MCF 10A (cell line): ENCODE data around the gene MITF. TPM values are rescaled to one million over a fixed set of nuclear protein-coding genes. Genes with fewer than 3 reads are reported as not detected.

Experiments used
- BruUV-seq: library from RNA; stranded (reverse); fragments of 400-500 nt; replicated peaks from 2 replicates; lab custom pipeline; 2021; lab: Mats Ljungman, UMichigan
- CTCF ChIA-PET: fragments of 300-600 bp; sonication (Branson Sonifier 250); formaldehyde crosslinking; extraction: SDS; loops from one replicate; lab custom pipeline; 2021; ENCODE audit warnings: antibody characterized with exemption, inconsistent platforms; lab: Yijun Ruan, JAX
- POLR2A ChIA-PET: fragments of 300-600, 350-650 bp; sonication (Branson Sonifier 250); formaldehyde crosslinking; extraction: SDS; loops from one replicate; lab custom pipeline; 2020; ENCODE audit warnings: antibody characterized with exemption, inconsistent platforms; lab: Yijun Ruan, JAX
- DNase-seq: peaks from one replicate; pipeline ENCODE4 v3.0.0-alpha.2; 2018; ENCODE audit not compliant: unreplicated experiment
- H3K27ac Mint-ChIP-seq: one replicate; pipeline ENCODE4 v1.8.0; 2022; ENCODE audit warnings: mild to moderate bottlenecking, low read depth, mixed read lengths; ENCODE audit not compliant: unreplicated experiment
- H3K27me3 Mint-ChIP-seq: one replicate; pipeline ENCODE4 v1.8.0; 2022; ENCODE audit warnings: mixed read lengths; ENCODE audit not compliant: insufficient read depth, unreplicated experiment
- H3K36me3 Mint-ChIP-seq: one replicate; pipeline ENCODE4 v1.8.0; 2022; ENCODE audit warnings: mild to moderate bottlenecking, moderate library complexity, mixed read lengths; ENCODE audit not compliant: insufficient read depth, unreplicated experiment
- H3K4me1 Mint-ChIP-seq: one replicate; pipeline ENCODE4 v1.8.0; 2022; ENCODE audit warnings: mixed read lengths; ENCODE audit not compliant: insufficient read depth, unreplicated experiment
- H3K4me3 Mint-ChIP-seq: one replicate; pipeline ENCODE4 v1.8.0; 2022; ENCODE audit warnings: mild to moderate bottlenecking, moderate library complexity, mixed read lengths; ENCODE audit not compliant: unreplicated experiment
- H3K9me3 Mint-ChIP-seq: one replicate; pipeline ENCODE4 v1.8.0; 2022; ENCODE audit warnings: mixed read lengths; ENCODE audit not compliant: unreplicated experiment
- intact Hi-C: fragments of 100-400 bp; cut with micrococcal nuclease; formaldehyde crosslinking; loops from 2 replicates; pipeline ENCODE4 v1.14.1; 2022
- total RNA-seq: library from RNA; stranded (reverse); gene quantifications from 2 replicates; pipeline ENCODE4 v1.2.3, GENCODE V29; 2022
- TF ChIP-seq, protein P1 (sequence below): fragments of 200-600 bp; IDR thresholded peaks from one replicate; pipeline ENCODE4 v1.8.0; 2022; ENCODE audit warnings: antibody characterized with exemption, mild to moderate bottlenecking; ENCODE audit not compliant: unreplicated experiment

Gene MITF
- total RNA-seq, 1 experiment from 2014 or later = 16.1 TPM

DNA sequence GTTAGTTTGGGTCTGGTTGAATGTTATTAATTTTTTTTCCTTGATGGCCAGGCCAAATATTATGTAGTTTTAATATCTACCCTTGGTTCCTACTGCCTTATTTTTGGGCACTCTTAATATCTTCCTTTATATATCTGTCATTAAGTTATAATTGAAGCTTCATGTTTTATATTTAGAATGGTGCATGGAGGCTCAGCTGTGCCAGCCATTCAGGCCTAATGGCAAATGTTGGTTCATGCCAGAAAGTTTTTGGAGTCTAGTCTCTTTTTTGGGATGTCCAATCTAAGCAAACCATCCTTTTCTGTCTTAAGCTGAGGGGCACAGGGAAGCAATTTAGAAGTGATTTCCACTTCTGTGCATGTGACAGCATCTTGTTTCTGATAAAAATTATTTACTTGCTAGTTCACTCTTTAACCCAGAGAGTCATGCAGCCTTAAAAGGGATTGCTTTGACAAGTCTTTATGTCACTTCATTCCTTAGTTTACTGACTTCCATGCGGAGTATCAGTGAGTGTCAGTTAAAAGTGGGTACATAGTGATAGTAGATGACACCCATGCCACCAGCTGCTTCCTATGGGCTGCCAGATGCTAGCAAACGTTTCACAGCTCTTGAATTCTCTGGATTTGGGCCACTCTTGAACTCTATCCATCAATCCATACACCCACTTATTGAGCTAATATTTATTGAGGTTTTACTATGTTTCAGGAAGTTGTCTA, 33.0 kb downstream of the MITF start:
- Mint-ChIP-seq H3K27me3 (no peaks in the 10 kb centered on the region), H3K4me3 (no peak overlapping the region), H3K9me3 (peaks cover under 1% of the 10 kb centered on the region), H3K4me1 (peaks cover 55% of the 10 kb centered on the region), H3K27ac (no peak overlapping the region), H3K36me3 (no peaks in the 10 kb centered on the region)
- intact Hi-C loops = no loop called here
- BruUV-seq = no TSS peak
- no peak for DNase-seq
- CTCF ChIA-PET = interaction anchor here (0.5 to 2.6 kb wide), 3 partner anchors 19 to 651 kb away, joined by 3 to 12 read pairs (median 5); no protein-coding TSS in a partner anchor
- TF ChIP-seq, protein P1, sequence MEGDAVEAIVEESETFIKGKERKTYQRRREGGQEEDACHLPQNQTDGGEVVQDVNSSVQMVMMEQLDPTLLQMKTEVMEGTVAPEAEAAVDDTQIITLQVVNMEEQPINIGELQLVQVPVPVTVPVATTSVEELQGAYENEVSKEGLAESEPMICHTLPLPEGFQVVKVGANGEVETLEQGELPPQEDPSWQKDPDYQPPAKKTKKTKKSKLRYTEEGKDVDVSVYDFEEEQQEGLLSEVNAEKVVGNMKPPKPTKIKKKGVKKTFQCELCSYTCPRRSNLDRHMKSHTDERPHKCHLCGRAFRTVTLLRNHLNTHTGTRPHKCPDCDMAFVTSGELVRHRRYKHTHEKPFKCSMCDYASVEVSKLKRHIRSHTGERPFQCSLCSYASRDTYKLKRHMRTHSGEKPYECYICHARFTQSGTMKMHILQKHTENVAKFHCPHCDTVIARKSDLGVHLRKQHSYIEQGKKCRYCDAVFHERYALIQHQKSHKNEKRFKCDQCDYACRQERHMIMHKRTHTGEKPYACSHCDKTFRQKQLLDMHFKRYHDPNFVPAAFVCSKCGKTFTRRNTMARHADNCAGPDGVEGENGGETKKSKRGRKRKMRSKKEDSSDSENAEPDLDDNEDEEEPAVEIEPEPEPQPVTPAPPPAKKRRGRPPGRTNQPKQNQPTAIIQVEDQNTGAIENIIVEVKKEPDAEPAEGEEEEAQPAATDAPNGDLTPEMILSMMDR = no peak
- POLR2A ChIA-PET = interaction anchor here (0.6 to 2.5 kb wide), 3 partner anchors 13 to 219 kb away, joined by 3 to 10 read pairs (median 4); no protein-coding TSS in a partner anchor

DNA sequence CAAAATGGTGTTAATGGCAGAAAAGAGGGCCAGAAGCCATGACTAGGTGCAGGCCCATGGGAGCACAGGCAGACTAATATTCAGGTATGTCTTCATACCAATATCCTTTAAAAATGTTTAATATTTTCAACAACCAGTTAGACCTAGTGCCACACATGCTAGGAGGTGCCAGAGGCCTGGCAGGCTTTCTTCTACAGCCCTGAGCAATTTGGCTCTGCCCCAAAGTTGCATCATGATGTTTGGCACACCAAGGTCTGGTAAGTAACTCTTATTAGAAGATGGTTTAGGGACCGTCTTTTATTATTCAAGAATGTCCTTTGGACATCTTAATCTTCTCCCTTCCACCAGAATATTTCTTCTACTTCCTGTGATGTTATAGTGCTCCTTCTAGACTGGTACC, 34.8 kb downstream of the MITF start:
- DNase-seq = peak; percentile 66
- no TSS peak for BruUV-seq
- Mint-ChIP-seq H3K4me1 (peaks cover 47% of the 10 kb centered on the region), H3K4me3 (no peak overlapping the region), H3K27ac (peak overlapping the region; percentile 7), H3K36me3 (no peaks in the 10 kb centered on the region), H3K9me3 (peaks cover 9% of the 10 kb centered on the region), H3K27me3 (no peaks in the 10 kb centered on the region)
- ChIA-PET CTCF (interaction anchor here (1.0 to 2.6 kb wide), 2 partner anchors 17 to 80 kb away, joined by 3 to 12 read pairs; no protein-coding TSS in a partner anchor), POLR2A (interaction anchor here (1.0 to 1.9 kb wide), 3 partner anchors 11 to 36 kb away, joined by 4 to 6 read pairs (median 5); no protein-coding TSS in a partner anchor)
- TF ChIP-seq, protein P1 = no peak
- intact Hi-C loops = no loop called here

DNA sequence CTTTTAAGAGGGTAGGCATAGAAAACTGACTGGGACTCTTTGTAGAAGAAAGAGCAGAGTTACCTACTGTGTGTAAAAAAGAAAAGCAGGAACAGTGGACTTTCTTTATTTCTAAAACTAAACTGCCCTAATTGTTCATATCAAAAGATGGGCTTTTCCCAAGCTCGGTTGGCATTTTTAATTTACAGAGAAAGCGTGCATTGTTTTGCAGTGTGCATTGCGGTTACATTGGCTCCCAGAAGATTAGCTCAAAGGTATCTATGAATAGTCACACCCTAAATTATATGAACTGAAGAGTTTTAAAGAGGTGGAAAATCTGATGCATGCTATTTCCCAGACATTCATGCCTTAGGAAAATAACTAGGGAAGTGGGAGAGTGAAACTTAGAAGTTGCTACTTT, 36.5 kb downstream of the MITF start:
- BruUV-seq = no TSS peak
- TF ChIP-seq, protein P1 = no peak
- peaks cover 38% of the 10 kb centered on the region for H3K4me1 Mint-ChIP-seq
- no peaks in the 10 kb centered on the region for H3K36me3 Mint-ChIP-seq
- POLR2A ChIA-PET = interaction anchor here (1.1 to 1.4 kb wide), 3 partner anchors 14 to 38 kb away, joined by 3 to 6 read pairs (median 3); partner anchors contain the start of gene MITF
- H3K4me3 Mint-ChIP-seq = no peak overlapping the region
- intact Hi-C loops = no loop called here
- CTCF ChIA-PET = interaction anchor here (0.6 to 0.9 kb wide), 3 partner anchors 16 to 83 kb away, joined by 3 to 4 read pairs (median 3); no protein-coding TSS in a partner anchor
- no peak for DNase-seq
- no peaks in the 10 kb centered on the region for H3K27me3 Mint-ChIP-seq
- no peak overlapping the region for H3K27ac Mint-ChIP-seq
- H3K9me3 Mint-ChIP-seq = peaks cover 9% of the 10 kb centered on the region

DNA sequence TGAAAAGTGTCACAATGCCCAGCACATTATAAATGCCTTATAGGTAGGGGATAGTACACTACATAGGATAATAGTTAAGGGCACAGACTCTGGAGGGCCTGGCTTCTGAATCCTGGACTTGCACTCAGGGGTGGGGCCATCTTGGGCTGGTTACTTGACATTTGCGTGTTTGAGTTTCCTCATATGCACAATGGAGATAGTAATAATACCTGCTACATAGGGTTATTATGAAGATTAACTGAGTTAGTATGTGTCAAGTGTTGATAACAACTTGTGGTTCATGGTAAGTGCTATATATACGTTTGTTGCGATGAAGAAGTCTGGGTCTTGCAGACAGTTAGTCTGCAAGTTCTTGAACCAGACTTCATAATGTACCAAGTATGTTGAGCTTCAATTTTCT, 37.0 kb downstream of the MITF start:
- ChIA-PET CTCF (interaction anchor here (0.5 to 0.9 kb wide), 3 partner anchors 18 to 998 kb away, joined by 4 read pairs; no protein-coding TSS in a partner anchor), POLR2A (interaction anchor here (1.1 kb wide), 2 partner anchors 15 to 37 kb away, joined by 3 to 4 read pairs; partner anchors contain the start of gene MITF)
- no TSS peak for BruUV-seq
- TF ChIP-seq, protein P1 = no peak
- no peak for DNase-seq
- Mint-ChIP-seq H3K36me3 (no peaks in the 10 kb centered on the region), H3K4me3 (no peak overlapping the region), H3K27ac (no peak overlapping the region), H3K27me3 (no peaks in the 10 kb centered on the region), H3K9me3 (peaks cover 9% of the 10 kb centered on the region), H3K4me1 (peaks cover 33% of the 10 kb centered on the region)
- intact Hi-C loops = no loop called here
